Fibroblast of villous mesenchyme (primary cell): ENCODE measurements around the gene QPCT. TPM values are rescaled to one million over a fixed set of nuclear protein-coding genes. Genes with fewer than 3 reads are reported as not detected.

Experiments used
- DNase-seq: peaks from one replicate; pipeline ENCODE4 v3.0.0-alpha.2; 2010; ENCODE audit warnings: low read depth
- H3K4me3 ChIP-seq: 2 replicates; pipeline ENCODE4 v1.5.1; 2011; ENCODE audit warnings: low read depth, mild to moderate bottlenecking, low read length
- CTCF ChIP-seq: IDR thresholded peaks from 2 replicates; pipeline ENCODE4 v1.5.1; 2012; ENCODE audit warnings: low read depth, mild to moderate bottlenecking, low read length; ENCODE audit not compliant: insufficient read depth
- small RNA-seq: library from RNA; depleted of rRNA; stranded (forward); fragments of <200 nt; gene quantifications from one replicate; pipeline ENCODE3, GENCODE V24; 2012
- total RNA-seq: library from RNA; depleted of rRNA; stranded (reverse); fragments of >200 nt; gene quantifications from 2 replicates; pipeline ENCODE4 v1.2.3, GENCODE V29; 2012

Gene QPCT
- total RNA-seq, 1 donor, result 47.5 TPM

- H3K4me3 ChIP-seq, result no peak overlapping the region
- peak; percentile 74 for DNase-seq
- peak; percentile 96 for TF ChIP-seq CTCF
Measured at GRCh38 chr2:37414470-37414949, 70.1 kb downstream of the QPCT start.

DNA sequence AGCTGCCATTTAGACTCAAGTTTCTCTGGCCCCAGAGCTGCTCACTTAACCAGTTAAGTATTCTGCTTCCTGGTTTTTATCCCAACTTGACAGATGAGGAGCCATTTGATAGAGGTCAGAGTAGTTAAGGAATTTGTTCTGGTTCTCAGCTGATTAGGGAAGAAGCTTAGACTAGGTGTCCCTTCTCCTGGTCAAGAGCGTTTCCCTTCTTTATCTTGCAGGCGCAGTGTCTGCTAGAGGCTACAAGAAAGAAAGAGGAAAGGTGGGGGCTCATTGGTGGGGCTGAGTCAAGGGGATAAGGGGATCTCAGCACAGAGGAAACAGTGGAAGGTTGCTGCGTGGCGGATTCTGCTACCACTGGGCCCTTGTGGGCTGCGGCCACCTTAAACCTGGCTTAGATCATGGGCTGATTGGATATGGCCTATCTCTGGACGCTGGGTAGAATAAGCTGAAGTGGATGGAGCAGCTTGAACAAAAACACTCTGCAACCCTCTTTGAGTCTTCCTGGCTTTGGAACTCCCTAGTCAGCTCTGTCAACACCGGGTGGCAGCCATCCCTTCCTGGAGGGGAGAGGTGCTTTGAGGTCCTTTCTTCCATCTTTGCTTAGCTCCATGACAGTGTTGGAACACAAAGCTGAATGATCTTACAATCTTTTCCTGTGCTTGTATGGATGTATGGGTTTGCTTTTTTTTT lies 70.8 kb downstream of the QPCT start:
- peak; percentile 29 for TF ChIP-seq CTCF
- peak; percentile 49 for DNase-seq

DNA sequence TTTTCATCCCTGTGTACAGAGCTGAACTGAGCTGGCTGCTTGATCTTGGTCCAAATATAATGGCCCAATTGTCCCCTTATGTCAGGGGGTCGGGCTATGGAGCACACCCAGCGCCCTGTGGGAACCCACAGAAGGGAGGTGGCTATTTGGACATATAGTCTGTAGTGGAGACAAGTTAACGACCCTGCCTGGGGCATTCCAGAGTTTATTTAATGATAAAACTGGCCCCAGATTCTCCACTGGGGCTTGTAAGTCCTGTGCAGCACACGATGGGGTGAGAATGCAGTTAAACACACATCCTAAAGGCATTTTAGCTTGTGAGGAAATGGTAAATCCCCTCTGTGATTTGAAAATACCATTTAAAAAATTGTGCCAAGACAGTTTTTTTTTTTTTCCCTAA lies 72.9 kb downstream of the QPCT start:
- DNase-seq, result peak; percentile 71
- TF ChIP-seq CTCF, result no peak
- H3K4me3 ChIP-seq, result no peak overlapping the region

More for the DNA sequence above, 70.8 kb downstream of the QPCT start:
- H3K4me3 ChIP-seq, result no peak overlapping the region

- no peak for TF ChIP-seq CTCF
- DNase-seq, result peak; percentile 27
- H3K4me3 ChIP-seq, result no peak overlapping the region
Measured at GRCh38 chr2:37418956-37419355, 74.5 kb downstream of the QPCT start.

DNA sequence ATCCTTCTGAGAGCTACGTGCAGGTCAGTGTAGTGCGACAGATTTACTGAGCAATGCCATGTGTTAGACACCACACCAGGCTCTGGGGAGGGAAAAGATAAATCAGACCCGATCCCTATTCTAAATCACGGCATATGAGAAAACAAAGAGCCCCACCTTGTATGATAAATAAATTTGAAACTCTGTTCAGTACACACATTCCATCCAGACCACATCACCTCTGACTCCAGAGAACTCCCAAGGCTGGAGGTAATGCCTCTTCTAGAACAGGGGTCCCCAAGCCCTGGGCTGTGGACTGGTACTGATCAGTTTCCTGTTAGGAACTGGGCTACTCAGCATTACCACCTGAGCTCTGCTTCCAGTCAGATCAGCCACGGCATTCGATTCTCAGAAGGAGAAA lies 77.3 kb downstream of the QPCT start:
- TF ChIP-seq CTCF, result no peak
- no peak for DNase-seq
- no peak overlapping the region for H3K4me3 ChIP-seq

DNA sequence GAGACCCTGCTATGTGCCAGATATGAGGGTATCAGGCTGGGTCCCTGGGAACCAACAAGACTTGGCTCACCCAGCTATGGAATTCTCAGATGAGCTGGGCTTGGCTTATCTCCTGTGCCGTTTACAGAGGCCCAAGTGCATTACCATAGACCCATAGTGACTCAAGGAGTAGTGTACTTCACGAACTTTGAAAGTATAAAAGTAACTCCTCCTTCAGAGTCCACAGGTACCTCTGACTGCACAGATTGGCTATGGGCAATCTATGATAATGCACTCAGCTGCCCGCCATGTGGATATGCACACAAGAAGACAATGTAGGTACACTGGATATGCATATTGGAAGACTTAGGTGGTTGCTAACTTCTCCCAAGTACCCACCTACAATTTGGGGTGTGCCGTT lies 78.4 kb downstream of the QPCT start:
- no peak for TF ChIP-seq CTCF
- H3K4me3 ChIP-seq, result no peak overlapping the region
- DNase-seq, result no peak

Small RNA genes lying within 50 kb of the gene (small RNA-seq; reads per million reads assigned to genes)
- not detected for gene RNU6-939P

Other genes starting within 250 kb of the QPCT start
- gene EIF2AK2, start 187.7 kb upstream of the QPCT start, total RNA-seq, result 40.3 and 48.4 TPM in 2 replicates
- gene SULT6B1, start 156.0 kb upstream of the QPCT start, total RNA-seq, result not detected in 2 replicates
- 14.8 and 19.4 TPM in 2 replicates for gene CEBPZOS, start 148.1 kb upstream of the QPCT start, total RNA-seq
- gene CEBPZ, start 113.0 kb upstream of the QPCT start, total RNA-seq, result 29.0 and 44.9 TPM in 2 replicates
- gene NDUFAF7, start 113.0 kb upstream of the QPCT start, total RNA-seq, result 9.7 and 13.0 TPM in 2 replicates
- 59.9 and 85.9 TPM in 2 replicates for gene PRKD3, start 19.8 kb upstream of the QPCT start, total RNA-seq